ENCODE data around the gene PNRC1. TPM values are rescaled to one million over a fixed set of nuclear protein-coding genes. Genes with fewer than 3 reads are reported as not detected.
"Not testable (repeated sequence)": the region's sequence is repeated elsewhere in the genome, so short reads cannot be mapped to it uniquely, and the experiment has no call there.

Gene PNRC1
- 179 TPM for total RNA-seq (ENCODE audit: insufficient read depth, low replicate concordance)

- peak; percentile 100 for DNase-seq (ENCODE audit: low spot score)
Observed at GRCh38 chr6:89080281-89081128, at the start of gene PNRC1. Gene PNRC1 (plus strand): TSS chr6:89080751. CDS start chr6:89080895, 144 bp downstream.

DNA sequence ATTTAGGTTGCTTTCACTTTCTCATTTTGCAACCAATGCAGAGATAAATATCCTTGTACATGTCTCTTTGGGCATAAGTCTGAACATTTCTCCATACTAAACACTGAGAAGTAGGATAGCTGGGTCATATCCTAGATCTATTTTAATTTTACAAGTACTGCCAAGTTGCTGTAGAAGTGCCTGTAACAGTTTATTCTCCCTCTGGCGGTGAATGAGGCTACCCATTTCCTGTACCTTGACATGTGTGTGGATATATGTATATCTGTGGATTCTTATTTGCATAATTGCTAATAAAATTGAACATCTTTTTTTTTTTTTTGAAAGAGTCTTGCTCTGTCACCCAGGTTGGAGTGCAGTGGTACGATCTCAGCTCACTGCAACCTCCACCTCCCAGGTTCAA, 48.0 kb upstream of the PNRC1 start:
- peak; percentile 54 for DNase-seq (ENCODE audit: low spot score)

GRCh38 chr6:89033461-89033860, 47.1 kb upstream of the PNRC1 start:
- DNase-seq (ENCODE audit: low spot score), result no peak

- not testable (repeated sequence) for DNase-seq (ENCODE audit: low spot score)
Observed at GRCh38 chr6:89034116-89034515, 46.4 kb upstream of the PNRC1 start.

- DNase-seq (ENCODE audit: low spot score), result peak; percentile 81
Observed at GRCh38 chr6:89034586-89035251, 45.8 kb upstream of the PNRC1 start.

GRCh38 chr6:89035252-89036101, 45.1 kb upstream of the PNRC1 start:
- peak; percentile 99 for DNase-seq (ENCODE audit: low spot score)

- peak; percentile 51 for DNase-seq (ENCODE audit: low spot score)
Observed at GRCh38 chr6:89037141-89037900, 43.2 kb upstream of the PNRC1 start.

DNA sequence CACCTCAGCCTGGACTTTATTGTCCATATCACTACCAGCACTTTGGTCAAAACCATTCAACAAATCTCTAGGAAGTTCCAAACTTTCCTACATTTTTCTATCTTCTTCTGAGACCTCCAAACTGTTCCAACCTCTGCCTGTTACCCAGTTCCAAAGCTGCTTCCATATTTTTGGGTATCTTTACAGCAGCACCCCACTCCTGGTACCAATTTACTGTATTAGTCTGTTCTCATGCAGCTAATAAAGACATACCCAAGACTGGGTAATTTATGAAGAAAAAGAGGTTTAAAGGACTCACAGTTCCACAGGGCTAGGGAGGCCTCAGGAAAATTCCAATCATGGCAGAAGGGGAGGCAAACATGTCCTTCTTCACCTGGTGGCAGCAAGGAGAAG, 42.7 kb upstream of the PNRC1 start:
- DNase-seq (ENCODE audit: low spot score), result not testable (repeated sequence)

DNA sequence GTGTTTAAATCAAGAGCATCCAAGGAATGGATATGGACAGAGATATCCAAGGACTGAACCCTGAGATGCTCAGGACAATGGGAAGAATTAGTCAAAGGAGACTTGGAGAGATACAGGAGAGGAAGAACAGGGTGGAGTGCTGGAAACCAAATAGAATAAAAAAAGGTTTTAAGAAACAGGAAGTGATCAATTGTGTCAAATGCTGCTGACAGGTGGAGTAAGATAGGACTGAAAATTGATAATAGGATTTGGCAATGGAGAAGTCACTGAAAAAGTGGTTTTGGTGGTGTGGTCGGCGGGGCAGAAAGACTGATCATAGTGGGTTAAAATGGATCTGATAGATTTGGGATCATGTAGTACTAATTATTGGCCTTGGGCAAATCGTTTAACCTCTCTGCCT, 37.9 kb upstream of the PNRC1 start:
- no peak for DNase-seq (ENCODE audit: low spot score)

DNA sequence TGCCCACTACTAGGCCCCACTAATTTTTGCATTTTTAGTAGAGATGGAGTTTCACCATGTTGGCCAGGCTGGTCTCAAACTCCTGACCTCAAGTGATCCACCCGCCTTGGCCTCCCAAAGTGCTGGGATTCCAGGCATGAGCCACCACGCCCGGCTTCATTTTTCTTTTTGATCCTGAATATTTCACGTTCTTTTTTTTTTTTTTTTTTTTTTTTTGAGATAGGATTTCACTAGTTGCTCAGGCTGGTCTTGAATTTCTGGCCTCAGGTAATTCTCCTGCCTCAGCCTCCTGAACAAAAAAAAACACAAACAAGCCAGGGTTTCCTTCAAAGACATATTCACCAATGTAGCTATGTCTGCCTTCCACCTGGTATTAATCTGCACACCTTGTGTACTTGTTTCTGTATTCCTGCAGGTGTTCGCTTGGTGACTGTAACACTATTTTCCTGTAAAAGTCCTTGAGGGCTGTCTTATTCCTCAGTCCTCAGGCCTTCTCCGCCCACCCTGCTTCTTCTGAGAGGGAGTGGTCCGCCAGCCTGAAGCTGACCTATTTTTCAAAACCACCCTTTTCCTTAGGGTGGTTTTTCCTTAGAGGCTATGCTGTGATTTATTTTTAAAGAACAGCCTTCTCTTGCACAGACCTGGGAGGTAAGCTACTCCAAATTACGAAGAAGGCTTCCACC, 36.1 kb upstream of the PNRC1 start:
- DNase-seq (ENCODE audit: low spot score), result no peak

- DNase-seq (ENCODE audit: low spot score), result peak; percentile 80
Observed at GRCh38 chr6:89045011-89045387, 35.6 kb upstream of the PNRC1 start.

DNA sequence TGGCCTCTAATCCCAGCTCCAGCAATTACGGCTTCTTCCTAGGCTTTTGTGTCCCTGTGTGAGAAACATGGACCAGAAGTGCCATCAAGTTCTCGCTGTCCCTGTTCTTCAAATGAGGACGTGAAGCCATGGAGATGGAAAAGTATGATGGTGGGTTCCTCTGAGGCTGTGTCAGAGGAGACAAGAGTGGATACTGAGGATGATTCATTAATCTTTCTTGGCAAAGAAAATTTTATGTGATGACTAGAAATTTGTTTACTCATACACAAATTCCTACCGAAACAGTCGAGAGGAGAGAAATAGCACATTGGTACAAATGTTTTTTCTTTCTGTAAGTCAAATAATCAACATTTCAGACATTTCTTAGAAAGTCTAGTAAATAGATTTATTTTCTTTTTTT, 35.0 kb upstream of the PNRC1 start:
- DNase-seq (ENCODE audit: low spot score), result no peak

DNA sequence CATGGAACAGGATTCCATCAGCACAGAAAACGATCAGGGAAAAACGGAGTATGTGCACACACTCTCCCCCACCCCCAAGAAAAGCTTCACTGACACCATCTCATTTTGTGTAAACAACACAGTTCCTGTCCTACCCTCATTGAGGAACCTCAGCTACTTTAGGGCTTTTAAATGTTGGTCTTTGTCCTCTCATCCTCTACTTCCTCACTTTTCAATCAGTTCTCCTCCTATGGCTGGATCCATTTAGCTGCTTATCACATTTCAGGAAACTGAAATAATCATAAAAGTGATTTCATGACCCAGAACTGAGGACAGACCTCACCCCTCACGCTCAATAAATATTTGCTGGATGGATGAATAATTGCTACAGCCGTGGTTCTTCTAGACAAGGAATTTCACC, 33.1 kb upstream of the PNRC1 start:
- DNase-seq (ENCODE audit: low spot score), result no peak

- DNase-seq (ENCODE audit: low spot score), result no peak
Observed at GRCh38 chr6:89048288-89048923, 32.1 kb upstream of the PNRC1 start.

GRCh38 chr6:89048985-89049384, 31.6 kb upstream of the PNRC1 start:
- peak; percentile 63 for DNase-seq (ENCODE audit: low spot score)

- DNase-seq (ENCODE audit: low spot score), result peak; percentile 67
Observed at GRCh38 chr6:89050155-89050554, 30.4 kb upstream of the PNRC1 start.

GRCh38 chr6:89050697-89051096, 29.9 kb upstream of the PNRC1 start:
- no peak for DNase-seq (ENCODE audit: low spot score)

DNA sequence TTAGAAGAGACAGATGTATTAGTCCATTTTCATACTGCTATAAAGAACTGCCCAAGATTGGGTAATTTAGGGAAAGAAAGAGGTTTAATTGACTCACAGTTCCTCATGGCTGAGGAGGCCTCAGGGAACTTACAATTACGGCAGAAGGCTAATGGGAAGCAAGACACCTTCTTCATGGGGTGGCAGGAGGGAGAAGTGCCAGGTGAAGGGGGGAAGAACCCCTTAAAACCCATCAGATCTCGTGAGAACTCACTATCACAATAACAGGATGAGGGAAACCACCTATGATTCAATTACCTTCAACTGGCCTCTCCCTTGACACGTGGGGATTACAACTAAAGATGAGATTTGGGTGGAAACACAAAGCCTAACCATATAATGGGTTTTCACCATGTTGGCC, 28.9 kb upstream of the PNRC1 start:
- DNase-seq (ENCODE audit: low spot score), result no peak

DNA sequence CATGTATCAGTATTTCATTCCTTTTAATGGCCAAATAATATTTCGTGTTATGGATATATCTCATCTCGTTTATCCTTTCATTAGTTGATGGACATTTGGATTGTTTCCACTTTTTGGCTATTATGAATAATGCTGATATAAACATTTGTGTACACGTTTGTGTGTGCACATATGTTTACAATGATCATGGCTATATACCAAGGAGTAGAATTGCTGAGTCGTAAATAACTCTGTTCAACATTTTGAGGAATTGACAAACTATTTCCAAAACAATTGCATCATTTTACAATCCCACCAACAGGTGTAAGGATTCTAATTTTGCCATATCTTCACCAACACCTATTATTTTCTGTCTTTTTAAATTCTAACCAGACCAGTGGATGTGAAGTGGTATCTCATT, 26.3 kb upstream of the PNRC1 start:
- no peak for DNase-seq (ENCODE audit: low spot score)

DNA sequence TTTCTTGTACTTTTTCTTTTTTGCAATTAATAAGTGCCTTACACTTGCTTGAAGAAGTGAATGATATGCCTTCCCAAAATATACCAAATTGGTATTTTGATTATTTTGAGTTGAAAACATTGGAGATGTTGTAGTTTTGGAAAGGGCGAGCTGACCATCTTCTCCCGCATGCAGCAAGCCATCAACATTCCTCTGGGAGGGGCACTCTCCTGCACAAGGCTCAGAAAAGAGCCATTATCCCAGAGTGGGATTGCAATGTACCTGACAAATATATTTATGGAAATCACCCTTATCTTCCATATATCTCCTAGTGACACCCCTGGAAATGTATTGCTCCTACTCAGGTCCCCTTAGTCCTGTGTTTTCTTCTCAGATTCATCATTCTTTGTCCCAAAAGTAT, 22.8 kb upstream of the PNRC1 start:
- DNase-seq (ENCODE audit: low spot score), result no peak

Measured in umbilical cord (tissue), 2 donors.